Natural killer cell (primary cell): ENCODE results near the gene ARFRP1. TPM values are rescaled to one million over a fixed set of nuclear protein-coding genes. Genes with fewer than 3 reads are reported as not detected.

Experiments used
- ATAC-seq, 3 donors: fragments of 150-1000 bp in 2 of 3; fragments of 200-7000 bp in 1 of 3; cut with Tn5 transposase; 1 replicate in 1 of 3; 2 replicates in 2 of 3; pipeline ENCODE4 v1.10.0; 2021; ENCODE audit warnings: mild to moderate bottlenecking in 2 of 3, moderate library complexity in 2 of 3
- DNase-seq, 2 donors: peaks; one replicate each; pipeline versions ENCODE4 v3.0.0 to v3.0.0-alpha.2; 2013 to 2021; ENCODE audit warnings: mixed read lengths in 1 of 2
- H3K27ac ChIP-seq: one replicate; pipeline ENCODE4 v1.5.1; 2013; ENCODE audit warnings: mild to moderate bottlenecking, low read length
- H3K27me3 ChIP-seq: one replicate; pipeline ENCODE4 v1.6.1; 2013; ENCODE audit warnings: low read length; ENCODE audit not compliant: control insufficient read depth, insufficient read depth
- H3K36me3 ChIP-seq: one replicate; pipeline ENCODE4 v1.6.1; 2013; ENCODE audit warnings: low read length; ENCODE audit not compliant: control insufficient read depth, insufficient read depth
- H3K4me1 ChIP-seq: one replicate; pipeline ENCODE4 v1.6.1; 2013; ENCODE audit warnings: low read length; ENCODE audit not compliant: control insufficient read depth, insufficient read depth
- H3K4me3 ChIP-seq: one replicate; pipeline ENCODE4 v1.5.1; 2013; ENCODE audit warnings: low read length
- H3K9me3 ChIP-seq: one replicate; pipeline ENCODE4 v1.6.1; 2013; ENCODE audit warnings: low read length; ENCODE audit not compliant: control insufficient read depth, insufficient read depth
- H3K27ac Mint-ChIP-seq, 2 donors: one replicate each; pipeline ENCODE4 v1.8.0; 2022; ENCODE audit warnings: mild to moderate bottlenecking in 2 of 2, mixed read lengths in 2 of 2, moderate library complexity in 1 of 2
- H3K27me3 Mint-ChIP-seq, 2 donors: one replicate each; pipeline ENCODE4 v1.8.0; 2022; ENCODE audit warnings: low read depth in 2 of 2, mixed read lengths in 2 of 2
- H3K36me3 Mint-ChIP-seq: one replicate; pipeline ENCODE4 v1.8.0; 2022; ENCODE audit warnings: mixed read lengths
- H3K4me1 Mint-ChIP-seq, 2 donors: one replicate each; pipeline ENCODE4 v1.8.0; 2022; ENCODE audit warnings: mixed read lengths in 2 of 2
- H3K4me3 Mint-ChIP-seq: one replicate; pipeline ENCODE4 v1.8.0; 2022; ENCODE audit warnings: mild to moderate bottlenecking, moderate library complexity, mixed read lengths
- H3K9me3 Mint-ChIP-seq, 2 donors: one replicate each; pipeline ENCODE4 v1.8.0; 2022; ENCODE audit warnings: mixed read lengths in 2 of 2
- CTCF ChIP-seq: fragments of 200-600 bp; IDR thresholded peaks from one replicate; pipeline ENCODE4 v1.8.0; 2022; ENCODE audit warnings: antibody characterized with exemption
- WGBS: methylation state at CpG from one replicate; pipeline ENCODE4 v1.1.7; 2013; ENCODE audit warnings: missing lambda C conversion rate; ENCODE audit not compliant: insufficient coverage; 5-methylcytosine and 5-hydroxymethylcytosine counted together
- intact Hi-C: fragments of 100-400 bp; cut with micrococcal nuclease; formaldehyde crosslinking; loops from one replicate; pipeline ENCODE4 v1.14.2; 2022
- total RNA-seq, 4 donors: library from RNA; stranded (reverse); fragments of 120-200 nt in 1 of 4; gene quantifications; one replicate each; pipeline versions ENCODE4 v1.2.3 to v1.2.4, GENCODE V29; 2013 to 2022

Gene ARFRP1
- total RNA-seq, 3 donors from 2014 or later (not counting 1 experiment from before 2014, with no cell fraction given), result 43.9 to 55.8 (median 50.6) TPM

DNA sequence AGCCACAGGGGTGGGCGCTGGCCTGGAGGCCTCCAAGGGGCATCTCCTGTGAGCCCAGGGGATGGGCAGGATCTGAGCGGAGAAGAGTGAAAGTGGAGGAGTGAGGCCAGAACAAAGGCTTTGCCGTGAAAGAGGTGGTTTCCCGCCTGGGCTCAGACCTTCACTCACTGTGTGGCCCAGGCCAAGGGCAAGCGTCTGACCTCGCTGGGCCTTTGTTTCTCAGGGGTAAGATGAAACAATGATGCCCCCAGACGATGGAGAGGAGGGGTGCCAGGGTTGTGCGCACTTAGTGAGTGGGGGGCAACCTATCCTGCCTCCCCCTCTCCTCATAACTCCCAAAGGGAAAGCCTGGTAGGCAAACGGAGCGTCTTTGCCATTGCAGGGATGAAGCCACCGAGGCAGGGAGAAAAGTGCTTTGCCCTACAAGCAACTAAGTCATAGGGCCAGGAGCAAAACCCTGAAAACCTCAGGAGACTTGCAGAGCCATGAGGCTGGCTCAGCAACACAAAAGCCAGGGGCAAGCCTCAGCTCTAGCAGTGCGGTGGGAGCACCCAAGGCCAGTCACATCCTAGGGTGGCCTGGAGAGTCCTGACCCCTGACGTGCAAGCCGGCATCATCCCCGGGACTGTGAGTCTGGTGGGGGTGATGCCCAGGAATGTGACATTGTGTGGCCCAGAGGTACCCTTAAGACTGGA, 53.7 kb downstream of the ARFRP1 start:
- Histone ChIP-seq H3K4me1 (peaks cover 44% of the 10 kb centered on the region), H3K36me3 (no peaks in the 10 kb centered on the region), H3K4me3 (peak overlapping the region; percentile 32), H3K27me3 (peaks cover 12% of the 10 kb centered on the region), H3K27ac (no peak overlapping the region), H3K9me3 (no peaks in the 10 kb centered on the region)
- 46% methylated on average over 14 of the region's 15 CpGs for WGBS
- DNase-seq, result no peak
- TF ChIP-seq CTCF, result no peak
- no peaks in the 10 kb centered on the region for H3K36me3 Mint-ChIP-seq
- peak overlapping the region; percentile 56 for H3K4me3 Mint-ChIP-seq
- H3K4me1 Mint-ChIP-seq, result peaks cover 20 to 29% of the 10 kb centered on the region in 2 donors
- H3K27ac Mint-ChIP-seq, result no peak overlapping the region
- no peak for ATAC-seq
- H3K9me3 Mint-ChIP-seq, result no peaks in the 10 kb centered on the region
- intact Hi-C loops, result no loop called here
- H3K27me3 Mint-ChIP-seq, result peaks cover 0 to 10% of the 10 kb centered on the region in 2 donors

DNA sequence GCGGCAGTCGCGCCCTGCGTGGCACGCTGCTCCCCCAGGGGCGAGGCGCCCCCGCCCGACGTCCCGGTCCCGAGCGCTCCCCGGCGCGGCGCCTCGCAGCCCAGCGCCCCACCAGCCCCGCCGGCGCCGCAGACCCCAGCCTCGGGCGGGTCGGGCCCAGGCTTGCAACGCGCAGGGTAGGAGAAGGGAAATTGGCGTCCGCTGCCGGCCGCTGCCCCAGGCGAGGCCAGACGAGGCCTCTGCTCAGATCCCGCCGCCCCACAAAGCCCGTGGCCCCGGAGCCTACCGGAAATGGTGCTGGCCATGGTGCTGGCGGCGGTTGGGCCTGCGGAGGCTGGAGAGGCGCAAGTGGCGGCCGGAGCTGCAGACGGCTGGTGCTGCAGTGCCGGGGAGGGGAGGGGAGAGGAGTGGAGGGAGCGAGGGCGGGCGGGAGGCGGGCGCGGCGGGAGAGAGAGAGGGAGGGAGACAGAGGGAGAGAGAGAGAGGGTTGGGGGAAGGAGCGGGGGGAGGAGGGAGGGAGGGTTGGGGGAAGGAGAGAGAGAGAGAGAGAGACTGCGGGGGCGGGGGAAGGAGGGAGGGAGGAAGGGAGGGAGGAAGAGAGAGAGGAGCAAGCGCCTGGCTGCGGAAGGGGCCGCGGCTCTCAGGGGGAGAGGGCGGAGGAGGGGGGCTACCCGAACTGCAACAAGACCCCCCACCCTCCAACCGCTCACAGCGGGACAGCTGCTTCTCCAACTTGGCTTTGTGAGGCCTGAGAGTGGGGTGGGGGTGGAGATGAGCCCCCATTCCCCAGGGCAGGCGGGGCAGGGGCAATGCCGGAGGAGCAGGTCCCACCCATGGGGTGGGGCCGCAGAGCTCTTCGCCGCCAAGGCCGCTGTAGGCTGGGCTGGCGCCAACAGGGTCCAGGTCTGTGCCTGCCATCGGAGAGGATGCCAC, 54.5 kb downstream of the ARFRP1 start, which contains the start of gene STMN3:
Gene STMN3, minus strand, starts transcription at position 384 of the 933 bp plus-strand sequence. Its CDS starts 79 bp downstream, at position 305.
- peak; percentile 70 to 79 for DNase-seq
- peaks cover 12% of the 10 kb centered on the region for H3K27me3 ChIP-seq
- H3K9me3 Mint-ChIP-seq, result no peaks in the 10 kb centered on the region
- peaks cover 0 to 10% of the 10 kb centered on the region in 2 donors for H3K27me3 Mint-ChIP-seq
- no peaks in the 10 kb centered on the region for H3K9me3 ChIP-seq
- H3K36me3 ChIP-seq, result no peaks in the 10 kb centered on the region
- WGBS, result under 1% methylated on average over 57 of the region's 73 CpGs
- intact Hi-C loops, result no loop called here
- H3K4me3 ChIP-seq, result peak within 1 kb of the TSS; percentile 32
- peaks cover 37% of the 10 kb centered on the region for H3K4me1 ChIP-seq
- H3K4me1 Mint-ChIP-seq, result peaks cover 14 to 21% of the 10 kb centered on the region in 2 donors
- H3K27ac Mint-ChIP-seq, result no peak within 1 kb of the TSS
- no peaks in the 10 kb centered on the region for H3K36me3 Mint-ChIP-seq
- ATAC-seq, result peak; percentile 59 to 70 (median 63)
- no peak for TF ChIP-seq CTCF
- no peak within 1 kb of the TSS for H3K27ac ChIP-seq
- peak within 1 kb of the TSS; percentile 85 for H3K4me3 Mint-ChIP-seq

- Histone ChIP-seq H3K36me3 (no peaks in the 10 kb centered on the region), H3K27me3 (peaks cover 12% of the 10 kb centered on the region), H3K4me1 (peaks cover 30% of the 10 kb centered on the region), H3K27ac (no peak overlapping the region), H3K9me3 (no peaks in the 10 kb centered on the region), H3K4me3 (no peak overlapping the region)
- peak in 1 of 2 donors; percentile 63 for DNase-seq
- H3K9me3 Mint-ChIP-seq, result no peaks in the 10 kb centered on the region
- H3K27ac Mint-ChIP-seq, result no peak overlapping the region
- WGBS, result 1% methylated on average over 91 of the region's 91 CpGs
- peaks cover 5 to 12% of the 10 kb centered on the region in 2 donors for H3K4me1 Mint-ChIP-seq
- H3K36me3 Mint-ChIP-seq, result no peaks in the 10 kb centered on the region
- TF ChIP-seq CTCF, result no peak
- peak; percentile 24 to 44 (median 42) for ATAC-seq
- peak overlapping the region; percentile 85 for H3K4me3 Mint-ChIP-seq
- peaks cover 0 to 10% of the 10 kb centered on the region in 2 donors for H3K27me3 Mint-ChIP-seq
- intact Hi-C loops, result no loop called here
Measured at GRCh38 chr20:63652192-63652980, 55.4 kb downstream of the ARFRP1 start.
